ENCODE data around the gene SLC44A1. TPM values are rescaled to one million over a fixed set of nuclear protein-coding genes. Genes with fewer than 3 reads are reported as not detected.

Gene SLC44A1
- total and polyA plus RNA-seq, 10 of the 15 experiments (the other 5 are each of a cell fraction or from before 2014, with no cell fraction given): 2.4 to 21.2 (median 12.4) TPM

DNA sequence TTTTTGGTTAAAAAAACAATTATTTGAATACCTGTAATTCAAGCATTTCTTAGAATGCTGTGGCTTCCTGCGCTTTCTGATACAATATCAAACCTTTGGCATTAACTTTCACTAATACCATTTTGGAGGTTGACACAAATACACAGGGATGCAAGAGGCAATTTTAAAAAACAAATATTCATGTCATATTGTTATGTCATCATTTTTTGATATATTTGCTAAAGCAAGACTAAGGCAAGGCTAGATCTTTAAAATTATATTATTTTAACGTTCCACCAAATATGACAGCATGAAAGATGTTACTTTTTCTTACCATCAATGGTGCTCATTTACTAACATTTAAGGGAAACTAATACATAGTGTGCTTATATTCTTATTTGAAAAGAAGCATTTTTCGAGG is 110.0 kb downstream of the SLC44A1 start:
- no peak overlapping the region for H3K4me2 ChIP-seq (ENCODE audit: control insufficient read depth, insufficient read depth)
- no peak overlapping the region for H2AFZ ChIP-seq (ENCODE audit: control insufficient read depth, low read depth, low read length)
- ChIA-PET POLR2A (no interaction called here), RAD21 (ENCODE audit: unreplicated experiment) (interaction anchor here (1.1 kb wide), 1 partner anchor 23 kb away, joined by 3 read pairs; no protein-coding TSS in a partner anchor), SMC1A (ENCODE audit: uncharacterized antibody, unreplicated experiment) (interaction anchor here (1.4 kb wide), 1 partner anchor 46 kb away, joined by 3 read pairs; no protein-coding TSS in a partner anchor), CTCF (no interaction called here)
- no TSS peak for BruUV-seq (replicated peaks)
- 82% methylated on average over 3 of the region's 3 CpGs for WGBS (ENCODE audit: insufficient coverage, insufficient replicate concordance, low lambda C conversion rate, missing lambda C conversion rate)
- peaks cover 10% of the 10 kb centered on the region for H3K4me1 ChIP-seq (ENCODE audit: control insufficient read depth, insufficient read depth, low read length)
- H4K20me1 ChIP-seq (ENCODE audit: control insufficient read depth, insufficient read depth): no peaks in the 10 kb centered on the region
- H3K27me3 ChIP-seq (replicated peaks in 1 of 2; ENCODE audit: control insufficient read depth in 2 of 2, insufficient read depth in 2 of 2, low read length in 1 of 2): no peaks in the 10 kb centered on the region
- in situ Hi-C loops (cut with MboI): no loop called here
- H3K4me3 ChIP-seq: no peak overlapping the region
- H3K36me3 ChIP-seq (ENCODE audit: control insufficient read depth in 2 of 2, insufficient read depth in 2 of 2, low read length in 1 of 2): no peaks in the 10 kb centered on the region
- no peak for DNase-seq (ENCODE audit: low read depth, low spot score)
- no peak for TF ChIP-seq YBX1 (IDR thresholded peaks at IDR 0.05)
- no peak for TF ChIP-seq SIN3A (IDR thresholded peaks at IDR 0.05; ENCODE audit: low read depth, low read length)
- no peak for TF ChIP-seq KLF5 (IDR thresholded peaks at IDR 0.05; ENCODE audit: partially characterized antibody)
- TF ChIP-seq CREM (IDR thresholded peaks at IDR 0.05; ENCODE audit: low read depth): no peak
- TF ChIP-seq CBX5 (IDR thresholded peaks at IDR 0.05; ENCODE audit: low read depth): no peak
- TF ChIP-seq TBL1XR1 (IDR thresholded peaks at IDR 0.05; ENCODE audit: low read depth, low read length): no peak
- TF ChIP-seq RAD21 (IDR thresholded peaks at IDR 0.05; ENCODE audit: insufficient read depth, low read depth, low read length): no peak
- TF ChIP-seq PAX5 (IDR thresholded peaks at IDR 0.05; ENCODE audit: borderline replicate concordance, low read depth, low read length): no peak
- no peak for TF ChIP-seq STAT3 (IDR thresholded peaks at IDR 0.05; ENCODE audit: low read depth, low read length)
- TF ChIP-seq EP300 (IDR thresholded peaks at IDR 0.05; ENCODE audit: borderline replicate concordance in 1 of 2, control insufficient read depth in 1 of 2, low read depth in 2 of 2, low read length in 2 of 2): no peak
- no peak overlapping the region for H3K9ac ChIP-seq (ENCODE audit: control insufficient read depth, insufficient read depth, low read length)
- no peaks in the 10 kb centered on the region for H3K79me2 ChIP-seq (ENCODE audit: control insufficient read depth, insufficient read depth, low read length)
- no peaks in the 10 kb centered on the region for H3K9me3 ChIP-seq (replicated peaks; ENCODE audit: control insufficient read depth, insufficient read depth, low read length)
- FAIRE-seq: no peak
- intact Hi-C loops (cut with micrococcal nuclease; ENCODE audit: unreplicated experiment): no loop called here
- ATAC-seq: no peak
- no peak overlapping the region for H3K27ac ChIP-seq (ENCODE audit: control insufficient read depth, insufficient read depth)

Measured in GM12878 (cell line).